Measurements from ENCODE around the gene SLIT1.

SLIT1 gene

DNA sequence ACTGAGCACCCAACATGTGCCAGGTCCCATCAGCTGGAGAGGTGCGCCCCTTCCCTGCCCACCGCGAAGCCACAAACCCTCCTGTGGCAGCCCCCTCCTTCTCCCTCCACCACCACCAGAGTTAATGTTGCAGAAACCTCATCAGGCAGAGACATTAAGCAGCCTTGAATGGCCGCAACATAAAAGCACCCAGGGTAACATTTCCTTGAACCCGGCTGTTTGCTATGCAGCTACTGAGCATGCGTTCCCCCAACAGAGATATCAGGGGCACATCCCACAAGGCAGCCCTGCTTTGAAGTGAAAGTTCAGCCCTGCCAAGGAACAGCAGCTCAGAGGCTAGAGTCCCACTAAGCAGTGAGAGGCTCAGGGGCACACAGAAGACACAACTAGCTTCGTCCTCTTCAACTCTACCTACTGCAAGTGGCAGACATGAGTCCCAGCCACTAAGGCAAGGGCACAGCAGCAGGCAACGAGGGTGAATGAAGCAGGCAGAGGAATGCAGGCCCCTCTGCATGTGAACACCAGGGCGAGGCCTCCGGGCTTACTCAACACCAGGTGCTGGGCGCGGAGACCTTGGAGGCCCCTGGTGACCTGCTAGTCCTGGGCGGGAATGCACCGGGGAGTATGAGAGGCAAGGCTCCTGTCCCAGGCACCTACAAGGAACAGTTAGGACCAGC lies 107.4 kb downstream of the SLIT1 start:
- DNase-seq, result no peak

GRCh38 chr10:97076781-97077180 lies 109.0 kb downstream of the SLIT1 start:
- DNase-seq, result peak; percentile 20

- no peak for DNase-seq
Measured at GRCh38 chr10:97075961-97076525, 109.7 kb downstream of the SLIT1 start.

DNA sequence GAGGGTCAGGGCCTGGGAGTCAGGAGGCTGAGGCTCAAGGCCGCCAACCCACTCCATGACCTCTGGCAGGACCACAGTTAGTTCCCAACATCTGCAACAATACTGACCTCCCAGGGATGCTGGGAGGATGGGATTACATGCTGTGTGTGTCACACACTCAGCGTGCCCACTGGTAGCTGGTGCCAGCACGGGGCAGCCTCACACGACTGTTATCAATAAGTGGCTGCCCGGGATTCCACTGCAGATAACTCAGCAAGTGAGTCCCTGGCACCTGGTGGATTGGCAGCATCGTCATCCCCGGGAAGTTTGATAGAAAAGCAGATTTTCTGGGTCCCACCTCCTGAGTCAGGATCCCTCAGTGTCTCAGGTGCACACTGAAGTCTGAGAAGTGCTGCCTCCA lies 110.3 kb downstream of the SLIT1 start:
- DNase-seq, result no peak

DNA sequence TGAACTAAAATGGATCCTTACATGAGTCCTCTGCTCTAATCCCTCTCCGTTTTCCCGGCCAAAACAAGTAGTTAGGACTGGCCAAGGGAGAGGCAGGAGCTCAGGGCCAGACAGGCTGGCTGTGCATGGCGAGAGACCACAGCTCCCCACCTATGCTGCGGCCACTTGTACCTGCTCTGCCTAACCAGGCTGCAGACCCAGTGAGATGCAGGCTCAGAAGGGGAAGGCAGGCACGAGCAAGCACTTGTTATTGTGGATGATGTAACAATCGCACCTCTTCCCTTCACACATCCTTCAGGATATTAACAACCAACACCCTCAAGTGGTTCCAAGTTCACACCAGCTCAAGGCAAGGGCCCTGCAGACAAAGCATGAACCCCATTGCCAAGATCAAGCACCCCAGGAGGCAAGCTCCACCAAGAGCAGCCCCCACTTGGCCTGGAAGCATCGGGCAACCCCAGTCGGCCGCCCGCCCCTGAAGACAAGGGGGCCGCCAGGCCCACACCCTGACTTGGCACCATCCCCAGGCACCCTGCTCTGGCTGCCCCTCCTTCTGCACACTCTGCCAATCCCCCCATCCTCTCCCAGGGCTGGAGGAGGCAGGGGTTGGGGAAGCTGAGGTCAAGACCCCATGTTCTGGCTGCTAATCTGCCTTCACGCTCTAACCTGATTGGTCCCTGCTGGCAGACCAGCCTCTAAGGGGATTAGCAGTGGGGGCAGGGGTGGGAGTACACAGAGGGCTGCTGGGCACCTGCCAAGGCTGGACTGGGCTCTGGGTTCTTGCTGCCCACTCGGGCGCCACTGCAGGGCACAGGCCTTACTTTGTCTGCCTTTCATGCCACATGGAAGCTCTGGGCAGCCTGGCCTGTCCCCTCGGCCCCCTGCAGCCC lies 111.3 kb downstream of the SLIT1 start:
- DNase-seq, result no peak

- peak; percentile 64 for DNase-seq
Measured at GRCh38 chr10:97072851-97073665, 112.7 kb downstream of the SLIT1 start.

GRCh38 chr10:97071496-97071895 lies 114.3 kb downstream of the SLIT1 start:
- DNase-seq, result no peak

DNA sequence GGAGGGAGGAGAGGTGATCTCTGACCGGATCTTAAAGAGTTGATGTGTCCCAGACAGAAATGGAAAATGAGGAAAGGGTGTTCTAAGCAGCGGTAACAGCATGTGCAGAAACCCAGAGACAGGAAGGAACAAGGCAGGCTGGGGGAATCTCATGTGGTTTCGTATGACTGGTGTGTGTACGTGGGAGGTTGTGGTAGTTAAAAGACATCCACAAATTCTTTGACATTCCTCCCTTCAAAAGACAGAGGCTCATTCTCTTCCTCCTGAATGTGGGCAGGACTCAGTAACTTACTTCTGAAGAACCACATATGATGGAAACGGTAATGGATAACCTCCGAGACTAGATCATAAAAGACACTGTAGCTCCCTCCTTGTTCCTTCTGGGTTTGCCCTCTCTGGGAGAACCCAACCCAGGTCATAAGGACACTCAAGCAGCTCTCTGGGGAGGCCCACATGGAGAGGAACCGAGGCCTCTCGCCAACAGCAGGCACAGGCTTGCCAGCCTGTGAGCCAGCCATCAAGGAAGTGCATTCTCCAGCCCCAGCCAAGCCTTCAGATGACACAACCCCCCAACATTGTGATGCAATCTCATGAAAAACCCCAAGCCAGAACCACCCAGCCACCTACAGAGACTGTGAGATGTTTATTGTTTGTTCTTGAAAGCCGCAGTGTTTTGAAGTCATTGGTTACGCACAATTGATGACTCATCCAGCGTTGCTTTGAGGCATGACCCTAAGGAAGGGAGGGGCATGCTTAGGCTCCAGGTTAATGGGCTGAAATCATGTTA lies 116.0 kb downstream of the SLIT1 start:
- peak; percentile 58 for DNase-seq

DNA sequence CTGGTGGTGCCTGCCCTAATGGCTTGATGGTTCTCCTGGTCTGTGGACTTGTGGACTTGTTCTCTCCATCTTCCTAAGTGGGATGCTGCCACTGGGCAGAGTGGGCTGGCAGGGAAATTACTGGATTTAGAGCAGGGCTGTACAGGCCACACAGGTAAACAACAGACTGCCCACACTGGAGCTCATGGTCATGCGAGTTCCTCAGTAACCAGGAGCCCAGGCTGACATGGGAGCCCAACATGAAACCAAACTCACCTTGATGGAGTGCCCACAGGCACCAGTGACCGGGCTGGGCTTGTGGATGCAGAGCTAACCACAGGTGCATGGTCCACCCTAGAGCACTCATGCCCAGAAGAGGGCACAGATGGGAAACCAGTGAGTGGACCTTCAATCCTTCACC lies 116.7 kb downstream of the SLIT1 start:
- DNase-seq, result no peak

- no peak for DNase-seq
Measured at GRCh38 chr10:97067716-97068391, 117.9 kb downstream of the SLIT1 start.

- DNase-seq, result no peak
Measured at GRCh38 chr10:97066877-97067555, 118.7 kb downstream of the SLIT1 start.

DNA sequence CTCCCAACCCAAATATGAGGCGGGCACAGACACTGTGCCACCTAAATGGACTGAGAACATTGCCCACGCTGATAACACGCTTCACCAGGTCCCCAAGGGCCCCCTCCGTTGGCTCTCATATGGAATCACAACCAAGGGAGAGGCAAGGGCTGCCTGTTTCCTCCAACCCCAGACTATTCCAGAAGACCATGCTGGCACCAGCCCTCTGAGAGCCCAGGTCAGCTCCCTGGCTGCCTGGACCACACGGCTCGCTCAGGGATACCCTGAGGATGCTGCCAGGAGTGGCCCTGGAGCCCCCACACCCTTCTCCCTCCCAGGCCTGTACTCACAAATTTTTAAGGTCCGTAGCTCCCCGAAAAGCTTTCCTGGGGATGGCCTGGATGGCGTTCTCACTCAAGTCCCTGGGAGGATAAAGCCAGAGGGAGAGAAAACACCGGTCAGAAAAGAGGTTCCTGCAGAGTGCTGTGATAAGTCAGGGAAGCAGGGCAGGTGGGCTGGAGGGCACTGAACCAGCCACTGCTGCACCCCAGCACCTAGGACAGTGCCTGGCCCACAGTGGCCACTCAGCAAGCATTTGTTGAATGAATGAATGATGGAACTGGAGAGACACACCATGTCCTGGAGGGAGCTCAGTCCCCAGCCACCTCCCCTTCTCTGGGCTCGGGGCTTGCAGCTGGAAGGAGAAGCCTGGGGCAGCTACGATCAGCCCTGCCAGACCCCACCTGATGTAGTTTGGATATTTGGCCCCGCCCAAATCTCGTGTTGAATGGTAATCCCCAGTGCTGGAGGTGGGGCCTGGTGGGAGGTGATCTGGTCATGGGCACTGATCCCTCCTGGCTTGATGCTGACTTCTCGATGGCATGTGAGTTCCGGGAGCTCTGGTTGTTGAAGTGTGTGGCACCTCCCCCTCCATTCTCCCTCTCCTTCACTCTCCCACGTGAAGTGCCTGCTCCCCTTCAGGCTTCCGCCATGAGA lies 119.8 kb downstream of the SLIT1 start:
- DNase-seq, result no peak

- DNase-seq, result no peak
Measured at GRCh38 chr10:97065128-97065527, 120.6 kb downstream of the SLIT1 start.

- DNase-seq, result no peak
Measured at GRCh38 chr10:97063983-97064837, 121.5 kb downstream of the SLIT1 start.

DNA sequence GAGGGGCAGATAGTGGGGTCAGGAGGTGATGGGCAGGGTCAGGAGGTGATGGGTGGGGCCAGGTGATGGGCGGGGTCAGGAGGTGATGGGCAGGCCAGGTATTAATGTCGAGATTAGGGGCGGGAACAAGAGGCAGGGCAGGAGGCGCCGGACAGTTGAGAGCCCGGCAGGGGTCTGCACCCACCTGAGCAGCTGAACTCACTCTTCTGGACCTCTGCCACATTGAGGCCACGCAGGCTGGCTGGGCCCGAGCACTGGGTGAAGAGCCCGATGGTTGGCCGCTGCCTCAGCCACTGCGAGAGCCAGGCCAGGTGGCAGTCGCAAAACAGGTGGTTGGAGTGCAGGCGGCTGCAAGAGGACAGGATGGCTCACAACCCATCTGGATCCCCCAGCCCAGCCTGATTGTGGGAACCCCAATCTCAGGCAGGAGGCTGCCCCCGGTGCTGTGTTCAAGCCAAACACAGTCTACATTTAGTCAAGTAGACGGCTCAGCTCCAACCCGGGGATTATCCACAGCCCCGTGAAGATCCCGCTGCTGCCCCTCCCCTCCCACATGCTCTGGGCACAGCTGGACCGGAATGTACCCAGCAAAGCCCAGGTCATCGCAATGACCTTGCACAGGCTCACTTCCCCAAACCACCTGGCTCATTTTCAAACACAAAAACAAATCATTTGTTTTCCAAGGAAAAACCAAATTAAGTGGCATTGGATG lies 122.3 kb downstream of the SLIT1 start:
- DNase-seq, result no peak

- no peak for DNase-seq
Measured at GRCh38 chr10:97062456-97062855, 123.3 kb downstream of the SLIT1 start.

- DNase-seq, result no peak
Measured at GRCh38 chr10:97062046-97062445, 123.7 kb downstream of the SLIT1 start.

DNA sequence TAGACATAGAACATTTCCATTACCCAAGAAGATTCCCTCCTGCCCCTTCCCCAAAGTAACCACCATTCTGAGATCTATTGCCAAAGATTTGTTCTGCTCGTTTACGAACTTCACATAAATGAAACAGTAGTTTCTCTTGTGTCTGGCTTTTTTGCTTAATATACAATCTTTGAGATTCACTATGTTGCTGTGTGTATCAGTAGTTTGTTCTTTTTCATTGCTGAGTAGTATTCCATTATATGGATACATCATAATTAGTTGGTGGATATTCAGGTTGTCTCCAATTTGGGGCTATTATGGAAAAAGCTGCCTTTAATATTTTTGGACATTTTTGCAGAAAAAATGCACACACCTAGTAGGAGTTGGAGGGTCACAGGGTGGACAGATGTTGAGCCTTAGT lies 124.3 kb downstream of the SLIT1 start:
- DNase-seq, result no peak

Data from NK-92 treated with Interleukin-12 subunit alpha and Interleukin-12 subunit beta, amount 100 ng/mL, for 24 hours (cell line).